Cardiac muscle cell (in vitro differentiated cells and primary cell): ENCODE measurements around the gene CAP1. TPM values are rescaled to one million over a fixed set of nuclear protein-coding genes. Genes with fewer than 3 reads are reported as not detected.
"Not testable (repeated sequence)": the region's sequence is repeated elsewhere in the genome, so short reads cannot be mapped to it uniquely, and the experiment has no call there.

Experiments used
- DNase-seq, 2 donors: peaks; one replicate each; pipeline versions ENCODE4 v3.0.0 to v3.0.0-alpha.2; 2010 to 2017; ENCODE audit warnings: low read depth in 1 of 2, low spot score in 1 of 2
- H3K27ac ChIP-seq: fragments of 200-600 bp; sonication (generic); 2 replicates; pipeline ENCODE4 v1.5.1; 2016
- H3K27me3 ChIP-seq: fragments of 200-600 bp; sonication (generic); 2 replicates; pipeline ENCODE4 v1.6.0; 2016; ENCODE audit warnings: control low read depth
- H3K36me3 ChIP-seq: fragments of 200-600 bp; sonication (generic); 2 replicates; pipeline ENCODE4 v1.5.1; 2016; ENCODE audit warnings: control low read depth
- H3K4me1 ChIP-seq: fragments of 200-600 bp; sonication (generic); 2 replicates; pipeline ENCODE4 v1.8.1; 2017; ENCODE audit warnings: low read depth, mild to moderate bottlenecking, mixed run types
- H3K4me3 ChIP-seq: fragments of 200-600 bp; sonication (generic); 2 replicates; pipeline ENCODE4 v1.5.1; 2016; ENCODE audit warnings: mild to moderate bottlenecking
- H3K9me3 ChIP-seq: fragments of 200-600 bp; sonication (generic); 2 replicates; pipeline ENCODE4 v1.5.1; 2017; ENCODE audit warnings: low read depth, mild to moderate bottlenecking, control low read depth
- polyA plus RNA-seq: library from polyadenylated mRNA; unstranded; fragments of >200 nt; fragmentation: Nextera tagmentation; extraction: Ambion mirVana; gene quantifications from 2 replicates; pipeline ENCODE4 v1.2.1, GENCODE V29; 2016
- total RNA-seq: library from RNA; depleted of rRNA; stranded (reverse); fragments of >200 nt; gene quantifications from 2 replicates; pipeline ENCODE4 v1.2.3, GENCODE V29; 2016
- TF ChIP-seq, protein P1 (sequence below): IDR thresholded peaks from 2 replicates; pipeline ENCODE4 v1.5.1; 2012; ENCODE audit warnings: low read depth, mild to moderate bottlenecking, low read length

CAP1 gene
- total and polyA plus RNA-seq, 2 experiments from 2014 or later = 64.2 to 92.8 TPM

- no peak overlapping the region for H3K4me3 ChIP-seq
- H3K27me3 ChIP-seq = no peaks in the 10 kb centered on the region
- no peaks in the 10 kb centered on the region for H3K9me3 ChIP-seq
- TF ChIP-seq, protein P1, sequence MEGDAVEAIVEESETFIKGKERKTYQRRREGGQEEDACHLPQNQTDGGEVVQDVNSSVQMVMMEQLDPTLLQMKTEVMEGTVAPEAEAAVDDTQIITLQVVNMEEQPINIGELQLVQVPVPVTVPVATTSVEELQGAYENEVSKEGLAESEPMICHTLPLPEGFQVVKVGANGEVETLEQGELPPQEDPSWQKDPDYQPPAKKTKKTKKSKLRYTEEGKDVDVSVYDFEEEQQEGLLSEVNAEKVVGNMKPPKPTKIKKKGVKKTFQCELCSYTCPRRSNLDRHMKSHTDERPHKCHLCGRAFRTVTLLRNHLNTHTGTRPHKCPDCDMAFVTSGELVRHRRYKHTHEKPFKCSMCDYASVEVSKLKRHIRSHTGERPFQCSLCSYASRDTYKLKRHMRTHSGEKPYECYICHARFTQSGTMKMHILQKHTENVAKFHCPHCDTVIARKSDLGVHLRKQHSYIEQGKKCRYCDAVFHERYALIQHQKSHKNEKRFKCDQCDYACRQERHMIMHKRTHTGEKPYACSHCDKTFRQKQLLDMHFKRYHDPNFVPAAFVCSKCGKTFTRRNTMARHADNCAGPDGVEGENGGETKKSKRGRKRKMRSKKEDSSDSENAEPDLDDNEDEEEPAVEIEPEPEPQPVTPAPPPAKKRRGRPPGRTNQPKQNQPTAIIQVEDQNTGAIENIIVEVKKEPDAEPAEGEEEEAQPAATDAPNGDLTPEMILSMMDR = no peak
- H3K27ac ChIP-seq = no peak overlapping the region
- DNase-seq = no peak
- no peaks in the 10 kb centered on the region for H3K4me1 ChIP-seq
- H3K36me3 ChIP-seq = no peaks in the 10 kb centered on the region
Observed at GRCh38 chr1:40001456-40001855, 39.1 kb upstream of the CAP1 start.

GRCh38 chr1:40003156-40004093, 37.1 kb upstream of the CAP1 start:
- Histone ChIP-seq H3K4me3 (no peak overlapping the region), H3K9me3 (no peaks in the 10 kb centered on the region), H3K4me1 (no peaks in the 10 kb centered on the region), H3K27ac (no peak overlapping the region), H3K27me3 (no peaks in the 10 kb centered on the region), H3K36me3 (no peaks in the 10 kb centered on the region)
- DNase-seq = no peak
- TF ChIP-seq, protein P1 = no peak

DNA sequence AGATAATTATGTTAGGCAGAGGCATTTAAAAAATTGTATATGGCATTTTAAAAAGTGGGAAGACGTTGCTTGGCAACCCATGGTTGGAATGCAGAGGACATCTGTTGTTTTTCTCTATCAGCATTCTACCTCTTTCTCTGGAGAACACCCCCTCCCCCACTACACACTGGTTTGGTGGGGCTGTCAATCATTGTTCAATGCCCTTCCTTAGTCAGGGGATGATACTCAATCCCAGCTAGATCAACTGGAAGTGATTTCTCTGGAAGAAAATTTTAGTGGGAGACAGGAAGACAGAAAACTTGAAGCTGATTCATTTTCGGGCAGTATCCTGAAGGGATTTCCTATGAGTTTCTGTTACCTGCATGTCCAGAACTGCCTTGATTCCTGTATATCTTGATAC, 35.7 kb upstream of the CAP1 start:
- no peak overlapping the region for H3K27ac ChIP-seq
- TF ChIP-seq, protein P1 = no peak
- H3K36me3 ChIP-seq = no peaks in the 10 kb centered on the region
- DNase-seq = no peak
- H3K9me3 ChIP-seq = no peaks in the 10 kb centered on the region
- H3K4me1 ChIP-seq = no peaks in the 10 kb centered on the region
- H3K4me3 ChIP-seq = no peak overlapping the region
- H3K27me3 ChIP-seq = no peaks in the 10 kb centered on the region

GRCh38 chr1:40007481-40008034, 33.0 kb upstream of the CAP1 start:
- H3K4me1 ChIP-seq, H3K4me3 ChIP-seq, DNase-seq, H3K27me3 ChIP-seq, H3K36me3 ChIP-seq, H3K27ac ChIP-seq, H3K9me3 ChIP-seq: not testable (repeated sequence)

DNA sequence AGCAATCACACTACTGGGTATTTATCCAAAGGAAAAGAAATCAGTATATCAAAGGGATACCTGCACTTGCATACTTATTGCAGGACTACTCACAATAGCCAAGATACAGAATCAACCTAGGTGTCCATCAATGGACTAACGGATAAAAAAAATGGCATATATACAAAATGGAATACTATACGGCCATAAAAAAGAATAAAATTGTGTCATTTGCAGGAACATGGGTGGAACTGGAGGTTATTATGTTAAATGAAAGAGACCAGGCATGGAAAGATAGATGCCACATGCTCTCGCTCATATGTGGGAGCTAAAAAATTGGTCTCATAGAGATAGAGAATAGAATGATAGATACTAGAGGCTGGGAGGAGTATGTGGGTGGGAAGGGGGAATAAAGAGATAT, 29.3 kb upstream of the CAP1 start:
- Histone ChIP-seq H3K36me3 (no peaks in the 10 kb centered on the region), H3K27me3 (no peaks in the 10 kb centered on the region), H3K27ac (no peak overlapping the region), H3K9me3 (no peaks in the 10 kb centered on the region), H3K4me3 (no peak overlapping the region), H3K4me1 (no peaks in the 10 kb centered on the region)
- TF ChIP-seq, protein P1 = no peak
- DNase-seq = no peak

DNA sequence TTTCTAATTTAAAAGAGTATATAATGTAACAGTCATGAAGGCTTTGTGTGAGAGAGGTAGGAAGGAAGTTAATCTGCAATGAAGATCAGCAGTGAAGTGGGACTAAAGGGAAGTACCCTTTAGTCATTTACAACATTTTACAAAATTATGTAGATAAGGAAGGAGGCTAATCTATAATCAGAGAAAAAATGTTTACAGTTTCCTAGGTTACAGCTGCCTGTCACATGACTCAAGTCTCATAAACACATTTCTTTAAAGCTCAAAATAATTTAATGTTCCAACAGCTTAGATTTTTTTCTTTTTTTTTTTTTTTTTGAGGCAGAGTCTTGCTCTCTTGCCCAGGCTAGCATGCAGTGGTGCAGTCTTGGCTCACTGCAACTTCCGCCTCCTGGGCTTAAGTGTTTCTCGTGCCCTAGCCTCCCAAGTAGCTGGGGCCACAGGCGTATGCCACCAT, 26.2 kb upstream of the CAP1 start:
- no peaks in the 10 kb centered on the region for H3K36me3 ChIP-seq
- TF ChIP-seq, protein P1 = no peak
- DNase-seq = peak in 1 of 2 donors; percentile 22

More for the DNA sequence above, 26.2 kb upstream of the CAP1 start:
- Histone ChIP-seq H3K4me1 (no peaks in the 10 kb centered on the region), H3K27me3 (no peaks in the 10 kb centered on the region), H3K9me3 (no peaks in the 10 kb centered on the region), H3K4me3 (no peak overlapping the region), H3K27ac (no peak overlapping the region)
